ENCODE data around the gene VPS8. TPM values are rescaled to one million over a fixed set of nuclear protein-coding genes. Genes with fewer than 3 reads are reported as not detected.

VPS8 gene
- total and polyA plus RNA-seq, 4 donors: 4.2 to 34.9 (median 22.9) TPM

DNA sequence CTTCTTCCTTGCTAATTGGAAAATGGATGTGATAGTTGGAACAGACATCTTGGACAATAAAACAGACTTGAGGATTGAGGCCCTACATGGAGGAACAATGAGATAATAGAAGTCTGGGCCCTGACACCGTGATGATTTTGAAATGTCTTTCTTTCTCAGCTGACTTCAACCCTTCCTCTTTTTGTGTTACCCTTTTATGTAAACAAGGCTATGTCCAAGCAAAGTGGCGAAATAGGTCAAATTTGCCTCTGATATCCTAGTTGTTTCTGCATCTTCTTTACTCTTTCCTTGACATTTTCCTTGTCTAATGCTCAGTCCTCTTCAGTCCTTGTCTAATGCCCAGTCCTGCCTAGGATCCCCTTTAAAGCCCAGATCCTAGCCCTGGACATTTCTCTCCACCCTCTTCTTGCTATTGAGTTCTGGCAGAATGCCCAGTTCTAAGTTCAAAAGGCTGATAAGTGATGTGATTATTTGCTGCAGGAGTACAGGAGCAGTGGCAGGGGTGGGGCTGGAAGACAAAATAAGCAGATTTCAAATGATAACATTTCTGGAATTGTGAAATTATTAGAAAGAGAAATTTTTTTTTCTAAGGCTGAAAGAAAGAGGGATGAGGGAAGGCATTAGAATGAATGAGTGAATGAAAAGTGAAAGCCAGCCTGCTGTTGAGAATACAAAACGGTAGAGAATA lies 6.5 kb upstream of the VPS8 start:
- H3K27me3 ChIP-seq (ENCODE audit: control insufficient read depth in 4 of 4, insufficient read depth in 4 of 4, low read length in 3 of 4): peaks cover 0 to 1% (median 0%) of the 10 kb centered on the region in 4 donors
- peak; percentile 64 to 69 for TF ChIP-seq HNF4A (conservative IDR thresholded peaks at IDR 0.05)
- TF ChIP-seq YY1 (IDR thresholded peaks at IDR 0.05): peak; percentile 41
- TF ChIP-seq TAF1 (conservative IDR thresholded peaks at IDR 0.05): no peak
- TF ChIP-seq, protein P1, sequence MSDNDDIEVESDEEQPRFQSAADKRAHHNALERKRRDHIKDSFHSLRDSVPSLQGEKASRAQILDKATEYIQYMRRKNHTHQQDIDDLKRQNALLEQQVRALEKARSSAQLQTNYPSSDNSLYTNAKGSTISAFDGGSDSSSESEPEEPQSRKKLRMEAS (IDR thresholded peaks at IDR 0.05): no peak
- TF ChIP-seq, protein P2, sequence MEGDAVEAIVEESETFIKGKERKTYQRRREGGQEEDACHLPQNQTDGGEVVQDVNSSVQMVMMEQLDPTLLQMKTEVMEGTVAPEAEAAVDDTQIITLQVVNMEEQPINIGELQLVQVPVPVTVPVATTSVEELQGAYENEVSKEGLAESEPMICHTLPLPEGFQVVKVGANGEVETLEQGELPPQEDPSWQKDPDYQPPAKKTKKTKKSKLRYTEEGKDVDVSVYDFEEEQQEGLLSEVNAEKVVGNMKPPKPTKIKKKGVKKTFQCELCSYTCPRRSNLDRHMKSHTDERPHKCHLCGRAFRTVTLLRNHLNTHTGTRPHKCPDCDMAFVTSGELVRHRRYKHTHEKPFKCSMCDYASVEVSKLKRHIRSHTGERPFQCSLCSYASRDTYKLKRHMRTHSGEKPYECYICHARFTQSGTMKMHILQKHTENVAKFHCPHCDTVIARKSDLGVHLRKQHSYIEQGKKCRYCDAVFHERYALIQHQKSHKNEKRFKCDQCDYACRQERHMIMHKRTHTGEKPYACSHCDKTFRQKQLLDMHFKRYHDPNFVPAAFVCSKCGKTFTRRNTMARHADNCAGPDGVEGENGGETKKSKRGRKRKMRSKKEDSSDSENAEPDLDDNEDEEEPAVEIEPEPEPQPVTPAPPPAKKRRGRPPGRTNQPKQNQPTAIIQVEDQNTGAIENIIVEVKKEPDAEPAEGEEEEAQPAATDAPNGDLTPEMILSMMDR (IDR thresholded peaks at IDR 0.05; ENCODE audit: low read depth, low read length, missing input control): no peak
- peak; percentile 49 for TF ChIP-seq SP1 (IDR thresholded peaks at IDR 0.05)
- peak; percentile 97 for TF ChIP-seq FOXA2 (IDR thresholded peaks at IDR 0.05)
- TF ChIP-seq FOXA1 (IDR thresholded peaks at IDR 0.05): peak; percentile 94
- no peak for TF ChIP-seq HNF4G (IDR thresholded peaks at IDR 0.05)
- no peak for TF ChIP-seq NR2F2 (IDR thresholded peaks at IDR 0.05)
- TF ChIP-seq RAD21 (IDR thresholded peaks at IDR 0.05): no peak
- TF ChIP-seq, protein P3, sequence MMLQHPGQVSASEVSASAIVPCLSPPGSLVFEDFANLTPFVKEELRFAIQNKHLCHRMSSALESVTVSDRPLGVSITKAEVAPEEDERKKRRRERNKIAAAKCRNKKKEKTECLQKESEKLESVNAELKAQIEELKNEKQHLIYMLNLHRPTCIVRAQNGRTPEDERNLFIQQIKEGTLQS (IDR thresholded peaks at IDR 0.05): no peak
- TF ChIP-seq JUND (IDR thresholded peaks at IDR 0.05): no peak
- TF ChIP-seq, protein P4, sequence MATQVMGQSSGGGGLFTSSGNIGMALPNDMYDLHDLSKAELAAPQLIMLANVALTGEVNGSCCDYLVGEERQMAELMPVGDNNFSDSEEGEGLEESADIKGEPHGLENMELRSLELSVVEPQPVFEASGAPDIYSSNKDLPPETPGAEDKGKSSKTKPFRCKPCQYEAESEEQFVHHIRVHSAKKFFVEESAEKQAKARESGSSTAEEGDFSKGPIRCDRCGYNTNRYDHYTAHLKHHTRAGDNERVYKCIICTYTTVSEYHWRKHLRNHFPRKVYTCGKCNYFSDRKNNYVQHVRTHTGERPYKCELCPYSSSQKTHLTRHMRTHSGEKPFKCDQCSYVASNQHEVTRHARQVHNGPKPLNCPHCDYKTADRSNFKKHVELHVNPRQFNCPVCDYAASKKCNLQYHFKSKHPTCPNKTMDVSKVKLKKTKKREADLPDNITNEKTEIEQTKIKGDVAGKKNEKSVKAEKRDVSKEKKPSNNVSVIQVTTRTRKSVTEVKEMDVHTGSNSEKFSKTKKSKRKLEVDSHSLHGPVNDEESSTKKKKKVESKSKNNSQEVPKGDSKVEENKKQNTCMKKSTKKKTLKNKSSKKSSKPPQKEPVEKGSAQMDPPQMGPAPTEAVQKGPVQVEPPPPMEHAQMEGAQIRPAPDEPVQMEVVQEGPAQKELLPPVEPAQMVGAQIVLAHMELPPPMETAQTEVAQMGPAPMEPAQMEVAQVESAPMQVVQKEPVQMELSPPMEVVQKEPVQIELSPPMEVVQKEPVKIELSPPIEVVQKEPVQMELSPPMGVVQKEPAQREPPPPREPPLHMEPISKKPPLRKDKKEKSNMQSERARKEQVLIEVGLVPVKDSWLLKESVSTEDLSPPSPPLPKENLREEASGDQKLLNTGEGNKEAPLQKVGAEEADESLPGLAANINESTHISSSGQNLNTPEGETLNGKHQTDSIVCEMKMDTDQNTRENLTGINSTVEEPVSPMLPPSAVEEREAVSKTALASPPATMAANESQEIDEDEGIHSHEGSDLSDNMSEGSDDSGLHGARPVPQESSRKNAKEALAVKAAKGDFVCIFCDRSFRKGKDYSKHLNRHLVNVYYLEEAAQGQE (IDR thresholded peaks at IDR 0.05): no peak
- TF ChIP-seq GABPA (IDR thresholded peaks at IDR 0.05 in 1 of 2, conservative IDR thresholded peaks at IDR 0.05 in 1 of 2): no peak
- TF ChIP-seq, protein P5, sequence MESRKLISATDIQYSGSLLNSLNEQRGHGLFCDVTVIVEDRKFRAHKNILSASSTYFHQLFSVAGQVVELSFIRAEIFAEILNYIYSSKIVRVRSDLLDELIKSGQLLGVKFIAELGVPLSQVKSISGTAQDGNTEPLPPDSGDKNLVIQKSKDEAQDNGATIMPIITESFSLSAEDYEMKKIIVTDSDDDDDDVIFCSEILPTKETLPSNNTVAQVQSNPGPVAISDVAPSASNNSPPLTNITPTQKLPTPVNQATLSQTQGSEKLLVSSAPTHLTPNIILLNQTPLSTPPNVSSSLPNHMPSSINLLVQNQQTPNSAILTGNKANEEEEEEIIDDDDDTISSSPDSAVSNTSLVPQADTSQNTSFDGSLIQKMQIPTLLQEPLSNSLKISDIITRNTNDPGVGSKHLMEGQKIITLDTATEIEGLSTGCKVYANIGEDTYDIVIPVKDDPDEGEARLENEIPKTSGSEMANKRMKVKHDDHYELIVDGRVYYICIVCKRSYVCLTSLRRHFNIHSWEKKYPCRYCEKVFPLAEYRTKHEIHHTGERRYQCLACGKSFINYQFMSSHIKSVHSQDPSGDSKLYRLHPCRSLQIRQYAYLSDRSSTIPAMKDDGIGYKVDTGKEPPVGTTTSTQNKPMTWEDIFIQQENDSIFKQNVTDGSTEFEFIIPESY (IDR thresholded peaks at IDR 0.05): peak; percentile 10
- no peak for TF ChIP-seq EGR1 (IDR thresholded peaks at IDR 0.05; ENCODE audit: low read depth in 2 of 2)
- TF ChIP-seq RXRA (IDR thresholded peaks at IDR 0.05): peak; percentile 52 to 56
- H3K4me3 ChIP-seq (ENCODE audit: low read depth in 1 of 3, low read length in 3 of 3): no peak overlapping the region
- H3K4me1 ChIP-seq (ENCODE audit: control insufficient read depth in 4 of 4, insufficient read depth in 4 of 4, low read length in 3 of 4): peaks cover 0 to 18% (median 15%) of the 10 kb centered on the region in 4 donors
- DNase-seq (ENCODE audit: low spot score): no peak
- 28% methylated on average over 3 of the region's 3 CpGs for WGBS
- H3K27ac ChIP-seq (ENCODE audit: low read depth in 1 of 2, low read length in 2 of 2): peak overlapping the region; percentile 5 to 18
- H3K9ac ChIP-seq (ENCODE audit: low read depth in 1 of 2, low read length in 2 of 2): no peak overlapping the region
- H3K9me3 ChIP-seq (ENCODE audit: control insufficient read depth in 4 of 4, low read length in 3 of 4): no peaks in the 10 kb centered on the region
- no peaks in the 10 kb centered on the region for H3K36me3 ChIP-seq (ENCODE audit: control insufficient read depth in 4 of 4, insufficient read depth in 3 of 4, low read depth in 1 of 4, low read length in 3 of 4)

Measured in liver (tissue), 9 donors.